Measurements from ENCODE around the gene ATAD2B.

The ATAD2B gene

GRCh38 chr2:23711979-23712755, 214.8 kb downstream of the ATAD2B start:
- Histone ChIP-seq H3K27ac (no peak overlapping the region), H3K27me3 (no peaks in the 10 kb centered on the region), H3K36me3 (no peaks in the 10 kb centered on the region), H3K4me3 (ENCODE audit: low read depth in 1 of 2, low read length in 1 of 2) (no peak overlapping the region), H3K4me1 (ENCODE audit: control insufficient read depth in 1 of 2, insufficient read depth in 1 of 2, low read depth in 1 of 2, low read length in 1 of 2) (peaks cover 6 to 10% of the 10 kb centered on the region in 2 experiments), H3K9me3 (no peaks in the 10 kb centered on the region)
- TF ChIP-seq, protein P1, sequence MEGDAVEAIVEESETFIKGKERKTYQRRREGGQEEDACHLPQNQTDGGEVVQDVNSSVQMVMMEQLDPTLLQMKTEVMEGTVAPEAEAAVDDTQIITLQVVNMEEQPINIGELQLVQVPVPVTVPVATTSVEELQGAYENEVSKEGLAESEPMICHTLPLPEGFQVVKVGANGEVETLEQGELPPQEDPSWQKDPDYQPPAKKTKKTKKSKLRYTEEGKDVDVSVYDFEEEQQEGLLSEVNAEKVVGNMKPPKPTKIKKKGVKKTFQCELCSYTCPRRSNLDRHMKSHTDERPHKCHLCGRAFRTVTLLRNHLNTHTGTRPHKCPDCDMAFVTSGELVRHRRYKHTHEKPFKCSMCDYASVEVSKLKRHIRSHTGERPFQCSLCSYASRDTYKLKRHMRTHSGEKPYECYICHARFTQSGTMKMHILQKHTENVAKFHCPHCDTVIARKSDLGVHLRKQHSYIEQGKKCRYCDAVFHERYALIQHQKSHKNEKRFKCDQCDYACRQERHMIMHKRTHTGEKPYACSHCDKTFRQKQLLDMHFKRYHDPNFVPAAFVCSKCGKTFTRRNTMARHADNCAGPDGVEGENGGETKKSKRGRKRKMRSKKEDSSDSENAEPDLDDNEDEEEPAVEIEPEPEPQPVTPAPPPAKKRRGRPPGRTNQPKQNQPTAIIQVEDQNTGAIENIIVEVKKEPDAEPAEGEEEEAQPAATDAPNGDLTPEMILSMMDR (IDR thresholded peaks at IDR 0.05): no peak

- Histone ChIP-seq H3K4me1 (ENCODE audit: control insufficient read depth in 1 of 2, insufficient read depth in 1 of 2, low read depth in 1 of 2, low read length in 1 of 2) (peaks cover 6 to 10% of the 10 kb centered on the region in 2 experiments), H3K36me3 (peaks cover 3% of the 10 kb centered on the region)
- TF ChIP-seq, protein P1 (IDR thresholded peaks at IDR 0.05): no peak
These were observed 217.6 kb downstream of the ATAD2B start for GRCh38 chr2:23709311-23709710.

GRCh38 chr2:23708771-23709170, 218.2 kb downstream of the ATAD2B start:
- Histone ChIP-seq H3K4me3 (ENCODE audit: low read depth in 1 of 2, low read length in 1 of 2) (no peak overlapping the region), H3K27ac (no peak overlapping the region), H3K9me3 (no peaks in the 10 kb centered on the region), H3K27me3 (no peaks in the 10 kb centered on the region), H3K4me1 (ENCODE audit: control insufficient read depth in 1 of 2, insufficient read depth in 1 of 2, low read depth in 1 of 2, low read length in 1 of 2) (peaks cover 6 to 10% of the 10 kb centered on the region in 2 experiments), H3K36me3 (peaks cover 3% of the 10 kb centered on the region)
- TF ChIP-seq, protein P1 (IDR thresholded peaks at IDR 0.05): no peak

More at GRCh38 chr2:23709311-23709710, 217.6 kb downstream of the ATAD2B start:
- H3K9me3 ChIP-seq: no peaks in the 10 kb centered on the region
- no peaks in the 10 kb centered on the region for H3K27me3 ChIP-seq
- H3K27ac ChIP-seq: no peak overlapping the region
- H3K4me3 ChIP-seq (ENCODE audit: low read depth in 1 of 2, low read length in 1 of 2): no peak overlapping the region

DNA sequence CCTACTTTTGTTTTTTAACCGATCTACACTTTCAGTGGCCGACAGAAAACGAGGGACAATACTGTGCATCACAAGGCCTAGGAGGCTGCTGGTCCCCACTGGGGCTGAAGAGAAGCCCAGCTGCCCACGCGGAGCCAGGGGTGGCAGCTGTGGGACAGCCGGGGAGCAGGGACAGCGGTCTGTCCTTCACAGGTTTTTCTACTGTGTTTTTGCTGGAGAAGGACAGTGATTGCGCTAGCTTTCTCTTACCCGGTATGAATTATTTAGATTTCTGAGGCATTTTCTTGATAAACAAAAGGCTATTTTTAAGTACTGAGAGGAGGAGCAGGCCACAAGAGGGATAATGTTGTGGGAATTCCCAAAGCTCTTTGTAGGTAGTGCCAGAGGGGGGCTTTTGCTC, 219.8 kb downstream of the ATAD2B start:
- peaks cover 3% of the 10 kb centered on the region for H3K36me3 ChIP-seq

DNA sequence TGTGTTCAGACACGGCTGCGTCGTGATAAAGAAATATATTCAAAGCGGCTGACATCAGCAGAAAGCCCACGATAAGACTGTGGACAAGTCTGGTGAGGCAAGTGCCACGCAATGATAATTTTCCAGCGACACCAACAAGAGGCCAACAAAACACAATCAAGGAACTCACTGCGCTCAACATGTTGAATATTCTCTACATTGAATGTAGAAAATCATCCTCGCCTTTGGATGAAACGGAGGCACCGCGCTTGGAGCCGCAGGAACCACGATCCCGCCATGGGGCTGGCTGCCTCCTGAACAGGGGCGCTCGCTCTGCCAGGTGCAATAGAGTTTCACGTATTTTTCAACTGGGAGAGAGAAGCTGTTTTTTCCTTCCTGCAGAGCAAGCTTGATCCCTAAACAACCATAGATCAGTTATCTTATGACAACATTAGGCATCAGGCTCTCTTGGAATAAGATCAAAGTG, 220.3 kb downstream of the ATAD2B start:
- TF ChIP-seq, protein P1 (IDR thresholded peaks at IDR 0.05): no peak
- no peak overlapping the region for H3K27ac ChIP-seq
- H3K4me3 ChIP-seq (ENCODE audit: low read depth in 1 of 2, low read length in 1 of 2): no peak overlapping the region
- peaks cover 3% of the 10 kb centered on the region for H3K36me3 ChIP-seq
- no peaks in the 10 kb centered on the region for H3K27me3 ChIP-seq
- H3K9me3 ChIP-seq: no peaks in the 10 kb centered on the region
- H3K4me1 ChIP-seq (ENCODE audit: control insufficient read depth in 1 of 2, insufficient read depth in 1 of 2, low read depth in 1 of 2, low read length in 1 of 2): no peaks in the 10 kb centered on the region

More for the DNA sequence above, 219.8 kb downstream of the ATAD2B start:
- TF ChIP-seq, protein P1 (IDR thresholded peaks at IDR 0.05): no peak
- H3K27me3 ChIP-seq: no peaks in the 10 kb centered on the region
- no peak overlapping the region for H3K27ac ChIP-seq
- no peaks in the 10 kb centered on the region for H3K9me3 ChIP-seq
- H3K4me3 ChIP-seq (ENCODE audit: low read depth in 1 of 2, low read length in 1 of 2): no peak overlapping the region
- no peaks in the 10 kb centered on the region for H3K4me1 ChIP-seq (ENCODE audit: control insufficient read depth in 1 of 2, insufficient read depth in 1 of 2, low read depth in 1 of 2, low read length in 1 of 2)

Data from neutrophil (primary cell).